HCT116 (cell line): ENCODE results near the gene AKT1.

Source experiments
- CEBPB ChIP-seq: IDR thresholded peaks from 2 replicates; pipeline ENCODE4 v1.6.1; 2012; ENCODE audit warnings: low read depth
- EZH2 ChIP-seq: fragments of 200-600 bp; sonication (generic); IDR thresholded peaks from 2 replicates; pipeline ENCODE4 v1.6.1; 2017; ENCODE audit warnings: antibody characterized with exemption, mixed run types
- EZH2phosphoT487 ChIP-seq: fragments of 200-600 bp; IDR thresholded peaks from 2 replicates; pipeline ENCODE4 v1.6.1; 2018; ENCODE audit warnings: antibody characterized with exemption, borderline replicate concordance
- FOSL1 ChIP-seq: IDR thresholded peaks from 2 replicates; pipeline ENCODE4 v1.6.1; 2012; ENCODE audit warnings: low read depth
- MAX ChIP-seq: IDR thresholded peaks from 2 replicates; pipeline ENCODE4 v1.6.1; 2012
- POLR2A ChIP-seq: IDR thresholded peaks from 2 replicates; pipeline ENCODE4 v1.7.0; 2011; ENCODE audit warnings: borderline replicate concordance; ENCODE audit not compliant: insufficient read depth, insufficient read length; ENCODE audit errors: extremely low read depth
- POLR2AphosphoS5 ChIP-seq: IDR thresholded peaks from 2 replicates; pipeline ENCODE4 v1.6.1; 2011; ENCODE audit warnings: mild to moderate bottlenecking, low read depth, low read length, moderate library complexity
- REST ChIP-seq: IDR thresholded peaks from 2 replicates; pipeline ENCODE4 v1.6.1; 2012; ENCODE audit warnings: low read depth
- SIN3A ChIP-seq: IDR thresholded peaks from 2 replicates; pipeline ENCODE4 v1.6.1; 2012; ENCODE audit warnings: low read depth
- ZFX ChIP-seq: fragments of 450-650 bp; IDR thresholded peaks from 2 replicates; pipeline ENCODE4 v1.6.1; 2017
- TF ChIP-seq, protein P1 (sequence below), 3 experiments: fragments of 200-600 bp in 1 of 3; sonication (generic) in 1 of 3; IDR thresholded peaks in 2 of 3; conservative IDR thresholded peaks in 1 of 3; 2 replicates each; pipeline ENCODE4 v1.5.1; 2012 to 2017; ENCODE audit warnings: low read depth in 2 of 3, low read length in 2 of 3, antibody characterized with exemption in 1 of 3, borderline replicate concordance in 1 of 3, control low read depth in 1 of 3, mild to moderate bottlenecking in 1 of 3, mixed read lengths in 1 of 3, mixed run types in 1 of 3, moderate library complexity in 1 of 3; ENCODE audit not compliant: insufficient read depth in 1 of 3
- TF ChIP-seq, protein P2 (sequence below): IDR thresholded peaks from 2 replicates; pipeline ENCODE4 v1.6.1; 2011; ENCODE audit warnings: mild to moderate bottlenecking, low read length, moderate library complexity; ENCODE audit not compliant: insufficient replicate concordance; ENCODE audit errors: extremely low read depth

GRCh38 chr14:104746071-104746545 lies 49.4 kb downstream of the AKT1 start:
- TF ChIP-seq EZH2 (no peak), SIN3A (no peak), POLR2A (no peak), REST (no peak), ZFX (no peak), POLR2AphosphoS5 (no peak), CEBPB (no peak), FOSL1 (no peak), MAX (no peak), EZH2phosphoT487 (no peak)
- TF ChIP-seq, protein P1, sequence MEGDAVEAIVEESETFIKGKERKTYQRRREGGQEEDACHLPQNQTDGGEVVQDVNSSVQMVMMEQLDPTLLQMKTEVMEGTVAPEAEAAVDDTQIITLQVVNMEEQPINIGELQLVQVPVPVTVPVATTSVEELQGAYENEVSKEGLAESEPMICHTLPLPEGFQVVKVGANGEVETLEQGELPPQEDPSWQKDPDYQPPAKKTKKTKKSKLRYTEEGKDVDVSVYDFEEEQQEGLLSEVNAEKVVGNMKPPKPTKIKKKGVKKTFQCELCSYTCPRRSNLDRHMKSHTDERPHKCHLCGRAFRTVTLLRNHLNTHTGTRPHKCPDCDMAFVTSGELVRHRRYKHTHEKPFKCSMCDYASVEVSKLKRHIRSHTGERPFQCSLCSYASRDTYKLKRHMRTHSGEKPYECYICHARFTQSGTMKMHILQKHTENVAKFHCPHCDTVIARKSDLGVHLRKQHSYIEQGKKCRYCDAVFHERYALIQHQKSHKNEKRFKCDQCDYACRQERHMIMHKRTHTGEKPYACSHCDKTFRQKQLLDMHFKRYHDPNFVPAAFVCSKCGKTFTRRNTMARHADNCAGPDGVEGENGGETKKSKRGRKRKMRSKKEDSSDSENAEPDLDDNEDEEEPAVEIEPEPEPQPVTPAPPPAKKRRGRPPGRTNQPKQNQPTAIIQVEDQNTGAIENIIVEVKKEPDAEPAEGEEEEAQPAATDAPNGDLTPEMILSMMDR (IDR thresholded peaks at IDR 0.05 in 2 of 3, conservative IDR thresholded peaks at IDR 0.05 in 1 of 3; ENCODE audit: borderline replicate concordance in 1 of 3, insufficient read depth in 1 of 3, low read depth in 2 of 3, low read length in 2 of 3) = no peak
- TF ChIP-seq, protein P2, sequence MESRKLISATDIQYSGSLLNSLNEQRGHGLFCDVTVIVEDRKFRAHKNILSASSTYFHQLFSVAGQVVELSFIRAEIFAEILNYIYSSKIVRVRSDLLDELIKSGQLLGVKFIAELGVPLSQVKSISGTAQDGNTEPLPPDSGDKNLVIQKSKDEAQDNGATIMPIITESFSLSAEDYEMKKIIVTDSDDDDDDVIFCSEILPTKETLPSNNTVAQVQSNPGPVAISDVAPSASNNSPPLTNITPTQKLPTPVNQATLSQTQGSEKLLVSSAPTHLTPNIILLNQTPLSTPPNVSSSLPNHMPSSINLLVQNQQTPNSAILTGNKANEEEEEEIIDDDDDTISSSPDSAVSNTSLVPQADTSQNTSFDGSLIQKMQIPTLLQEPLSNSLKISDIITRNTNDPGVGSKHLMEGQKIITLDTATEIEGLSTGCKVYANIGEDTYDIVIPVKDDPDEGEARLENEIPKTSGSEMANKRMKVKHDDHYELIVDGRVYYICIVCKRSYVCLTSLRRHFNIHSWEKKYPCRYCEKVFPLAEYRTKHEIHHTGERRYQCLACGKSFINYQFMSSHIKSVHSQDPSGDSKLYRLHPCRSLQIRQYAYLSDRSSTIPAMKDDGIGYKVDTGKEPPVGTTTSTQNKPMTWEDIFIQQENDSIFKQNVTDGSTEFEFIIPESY = no peak
